ENCODE results near the gene SDF4. TPM values are rescaled to one million over a fixed set of nuclear protein-coding genes. Genes with fewer than 3 reads are reported as not detected.

SDF4 gene
- polyA plus RNA-seq (2014; cell fraction: cytosol; rRNA removed): 60.9 and 63.2 TPM in 2 replicates
- 93.0 and 93.9 TPM in 2 replicates for polyA plus RNA-seq (2014; cell fraction: nucleus; rRNA removed)

- peak; percentile 90 for DNase-seq (ENCODE audit: low spot score)
Measured at GRCh38 chr1:1231400-1232207, at the start of gene SDF4. Gene SDF4 (minus strand): TSS chr1:1232001. CDS start chr1:1228772, 3,229 bp downstream.

GRCh38 chr1:1280782-1281481, 49.1 kb upstream of the SDF4 start:
- no peak for DNase-seq (ENCODE audit: low spot score)

- DNase-seq (ENCODE audit: low spot score): no peak
Measured at GRCh38 chr1:1279028-1279427, 47.2 kb upstream of the SDF4 start.

- DNase-seq (ENCODE audit: low spot score): no peak
Measured at GRCh38 chr1:1278620-1279019, 46.8 kb upstream of the SDF4 start.

GRCh38 chr1:1275836-1276235, 44.0 kb upstream of the SDF4 start:
- no peak for DNase-seq (ENCODE audit: low spot score)

GRCh38 chr1:1274931-1275431, 43.2 kb upstream of the SDF4 start:
- no peak for DNase-seq (ENCODE audit: low spot score)

- no peak for DNase-seq (ENCODE audit: low spot score)
Measured at GRCh38 chr1:1274299-1274930, 42.6 kb upstream of the SDF4 start.

- DNase-seq (ENCODE audit: low spot score): peak; percentile 75
Measured at GRCh38 chr1:1273512-1274298, 41.9 kb upstream of the SDF4 start, which contains the start of gene UBE2J2. Gene UBE2J2 (minus strand): TSS chr1:1273854. CDS start chr1:1267992, 5,862 bp downstream.

GRCh38 chr1:1273209-1273511, 41.4 kb upstream of the SDF4 start:
- no peak for DNase-seq (ENCODE audit: low spot score)

GRCh38 chr1:1272341-1273208, 40.8 kb upstream of the SDF4 start:
- DNase-seq (ENCODE audit: low spot score): no peak

- no peak for DNase-seq (ENCODE audit: low spot score)
Measured at GRCh38 chr1:1270813-1271212, 39.0 kb upstream of the SDF4 start.

GRCh38 chr1:1268284-1268682, 36.5 kb upstream of the SDF4 start:
- no peak for DNase-seq (ENCODE audit: low spot score)

- DNase-seq (ENCODE audit: low spot score): no peak
Measured at GRCh38 chr1:1267488-1268283, 35.9 kb upstream of the SDF4 start.

- DNase-seq (ENCODE audit: low spot score): no peak
Measured at GRCh38 chr1:1264868-1265272, 33.1 kb upstream of the SDF4 start.

GRCh38 chr1:1264026-1264425, 32.2 kb upstream of the SDF4 start:
- no peak for DNase-seq (ENCODE audit: low spot score)

- no peak for DNase-seq (ENCODE audit: low spot score)
Measured at GRCh38 chr1:1262758-1263157, 31.0 kb upstream of the SDF4 start.

- no peak for DNase-seq (ENCODE audit: low spot score)
Measured at GRCh38 chr1:1262071-1262470, 30.3 kb upstream of the SDF4 start.

GRCh38 chr1:1260843-1261560, 29.2 kb upstream of the SDF4 start:
- DNase-seq (ENCODE audit: low spot score): no peak
